LNCAP (cell line): Measurements from ENCODE around the gene ALKBH3.

Experiments used
- CTCF ChIP-seq: fragments of 450-650 bp; IDR thresholded peaks from 2 replicates; pipeline ENCODE4 v1.5.1; 2017; ENCODE audit warnings: mild to moderate bottlenecking

ALKBH3 gene

GRCh38 chr11:43947003-43947500, 66.4 kb downstream of the ALKBH3 start:
- TF ChIP-seq CTCF = no peak

DNA sequence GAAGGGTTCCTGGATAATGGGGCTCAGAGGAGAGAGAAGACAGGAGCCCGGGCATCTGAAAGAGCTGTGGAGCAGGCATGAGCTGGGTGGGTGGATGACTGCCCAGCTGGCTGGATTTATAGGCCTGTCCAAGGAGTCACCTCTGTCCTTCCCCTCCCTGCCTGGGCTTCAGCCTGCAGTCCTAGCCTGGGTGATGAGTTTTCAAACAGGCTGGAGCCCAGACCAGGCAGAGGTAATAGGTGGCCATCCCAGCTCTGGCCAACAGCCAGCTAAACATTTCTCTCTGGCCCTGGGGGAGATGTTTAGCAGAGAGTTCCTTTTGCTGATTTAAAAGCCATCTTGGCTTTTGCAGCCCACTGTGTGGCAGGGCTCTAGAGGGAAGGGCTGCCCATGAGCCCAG, 67.2 kb downstream of the ALKBH3 start:
- TF ChIP-seq CTCF = no peak

DNA sequence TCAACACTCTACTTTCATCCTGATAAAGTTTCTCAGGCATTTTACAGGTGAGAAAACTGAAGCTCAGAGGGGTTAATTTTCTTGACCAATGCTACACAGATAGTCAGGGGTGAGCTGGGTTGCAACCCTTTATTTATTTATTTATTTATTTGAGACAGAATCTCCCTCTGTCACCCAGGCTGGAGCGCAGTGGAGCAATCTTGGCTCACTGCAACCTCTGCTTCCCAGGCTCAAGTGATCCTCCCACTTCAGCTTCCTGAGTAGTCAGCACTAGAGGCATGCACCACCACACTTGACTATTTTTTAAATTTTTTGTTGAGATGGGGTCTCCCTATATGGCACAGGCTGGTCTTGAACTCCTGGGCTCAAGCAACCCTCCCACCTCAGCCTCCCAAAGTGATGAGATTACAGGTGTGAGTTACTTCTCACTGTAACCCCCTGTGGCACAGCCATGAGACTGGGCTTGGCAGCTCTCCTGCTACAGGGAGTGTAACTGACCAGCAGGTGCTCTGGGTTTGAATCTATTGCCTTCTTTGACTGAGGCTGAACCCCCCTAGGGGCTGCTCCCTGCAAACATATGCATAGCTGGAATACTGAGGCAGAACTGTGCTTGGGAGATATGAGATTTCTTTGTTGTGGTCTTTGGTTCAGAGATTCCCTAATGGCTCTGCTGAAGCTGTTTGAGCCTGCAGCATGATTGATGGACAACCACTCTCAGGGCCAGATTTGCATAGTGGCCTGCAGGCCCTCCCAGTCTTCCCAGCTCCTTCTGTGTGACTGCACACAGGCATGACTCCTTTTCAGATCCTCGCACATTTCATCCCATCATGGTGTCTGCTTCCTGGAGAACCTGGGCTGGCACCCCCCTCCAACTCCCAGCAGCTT, 68.0 kb downstream of the ALKBH3 start:
- no peak for TF ChIP-seq CTCF

DNA sequence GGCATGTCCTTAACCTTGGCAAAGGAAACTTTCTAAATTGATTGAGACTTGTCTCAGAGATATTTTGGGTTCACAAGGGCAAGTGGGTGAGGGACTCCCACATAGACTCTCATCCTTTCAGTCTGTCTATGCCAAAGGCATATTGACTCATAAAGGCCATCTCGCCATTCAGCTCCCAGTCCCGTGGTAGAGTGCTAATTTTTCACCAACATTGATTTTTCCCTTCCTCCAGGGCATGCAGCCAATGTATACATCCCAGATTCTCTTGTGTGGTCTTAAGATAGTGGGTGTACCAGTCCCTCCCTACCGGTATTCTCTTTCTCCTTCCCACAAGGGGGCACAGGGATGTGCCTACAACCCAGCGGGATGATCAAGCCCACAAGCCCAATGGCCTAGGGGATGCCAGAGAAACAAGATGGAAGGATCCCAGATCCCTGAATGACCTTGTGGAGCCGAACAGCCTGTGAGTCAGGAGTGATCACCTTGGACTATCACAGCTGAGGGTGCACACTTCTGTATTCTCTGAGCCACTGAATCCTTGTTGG, 69.8 kb downstream of the ALKBH3 start:
- TF ChIP-seq CTCF = no peak

DNA sequence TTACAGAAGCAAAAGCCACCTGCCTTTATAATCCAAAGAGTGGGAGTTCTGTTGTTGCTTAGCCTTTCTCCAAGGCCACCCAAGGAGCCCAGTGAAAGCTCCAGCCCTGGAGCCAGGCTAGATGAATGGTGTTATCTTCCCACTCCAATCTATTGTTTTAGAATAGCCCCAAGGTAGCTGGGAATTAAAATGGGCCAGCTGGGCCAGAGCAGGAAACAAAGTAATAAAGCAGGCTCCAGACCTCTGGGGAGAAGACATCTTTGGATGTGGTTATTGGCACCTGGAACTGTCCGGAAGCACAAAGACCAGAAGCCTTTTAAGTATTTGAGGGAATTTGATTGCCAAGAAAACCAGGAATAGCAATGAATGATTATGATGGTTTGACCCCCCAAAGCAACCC, 70.6 kb downstream of the ALKBH3 start:
- no peak for TF ChIP-seq CTCF

DNA sequence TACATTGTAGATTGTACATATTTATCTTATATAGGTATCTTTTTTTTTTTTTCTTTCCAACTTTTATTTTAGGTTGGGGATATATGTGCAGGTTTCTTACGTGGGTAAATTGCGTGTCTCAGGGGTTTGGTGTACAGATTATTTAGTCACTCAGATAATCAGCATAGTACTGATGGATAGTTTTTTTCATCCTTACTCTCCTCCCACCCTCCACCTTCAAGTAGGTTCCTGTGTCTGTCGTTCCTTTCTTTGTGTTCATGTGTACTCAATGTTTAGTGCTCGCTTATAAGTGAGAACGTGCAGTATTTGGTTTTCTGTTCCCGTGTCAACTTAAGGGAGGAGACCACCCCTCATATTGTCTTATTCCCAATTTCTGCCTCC, 71.4 kb downstream of the ALKBH3 start:
- no peak for TF ChIP-seq CTCF

DNA sequence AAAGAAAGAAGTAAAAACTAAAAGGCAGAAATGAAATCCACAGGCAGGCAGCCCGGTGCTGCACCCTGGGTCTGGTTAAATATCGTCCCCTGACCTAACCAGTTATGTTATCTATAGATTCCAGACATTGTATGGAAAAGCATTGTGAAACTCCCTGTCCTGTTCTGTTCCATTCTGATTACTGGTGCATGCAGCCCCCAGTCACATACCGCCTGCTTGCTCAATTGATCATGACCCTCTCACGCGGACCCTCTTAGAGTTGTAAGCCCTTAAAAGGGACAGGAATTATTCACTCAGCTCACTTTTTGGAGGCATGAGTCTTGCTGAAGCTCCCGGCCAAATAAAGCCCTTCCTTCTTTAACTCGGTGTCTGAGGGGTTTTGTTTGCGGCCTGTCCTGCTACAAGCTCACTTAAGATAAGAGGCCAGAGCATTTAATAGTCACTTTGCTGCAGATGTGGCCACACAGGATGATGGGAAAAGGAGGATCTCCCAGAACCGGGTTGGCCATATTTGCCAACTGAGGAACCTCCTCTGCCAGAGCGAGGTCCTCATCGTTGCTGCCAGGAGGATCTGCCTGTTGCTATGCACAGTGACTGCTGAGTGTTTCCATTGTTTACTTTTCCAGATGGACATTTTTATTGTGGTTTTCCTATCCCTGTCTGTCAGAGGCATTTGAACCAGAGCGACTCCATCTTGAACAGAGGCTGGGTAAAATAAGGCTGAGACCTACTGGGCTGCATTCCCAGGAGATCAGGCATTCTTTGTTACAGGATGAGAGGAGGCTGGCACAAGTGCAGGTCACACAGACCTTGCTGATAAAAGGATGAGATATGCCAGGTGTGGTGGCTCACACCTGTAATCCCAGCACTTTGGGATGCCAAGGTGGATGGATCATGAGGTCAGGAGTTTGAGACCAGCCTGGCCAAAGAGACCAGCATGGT, 72.0 kb downstream of the ALKBH3 start:
- TF ChIP-seq CTCF = no peak
